SW480 (cell line): ENCODE results near the gene ZNF90.
"Not testable (repeated sequence)": the region's sequence is repeated elsewhere in the genome, so short reads cannot be mapped to it uniquely, and the experiment has no call there.

Source experiments
- DNase-seq: peaks from one replicate; pipeline ENCODE4 v3.0.0-alpha.2; 2016; ENCODE audit warnings: low spot score

ZNF90 gene

GRCh38 chr19:20077791-20078463 lies at the start of gene ZNF90:
Gene ZNF90, plus strand, starts transcription at chr19:20078000. Its CDS starts 133 bp downstream, at chr19:20078133.
- DNase-seq, result no peak

DNA sequence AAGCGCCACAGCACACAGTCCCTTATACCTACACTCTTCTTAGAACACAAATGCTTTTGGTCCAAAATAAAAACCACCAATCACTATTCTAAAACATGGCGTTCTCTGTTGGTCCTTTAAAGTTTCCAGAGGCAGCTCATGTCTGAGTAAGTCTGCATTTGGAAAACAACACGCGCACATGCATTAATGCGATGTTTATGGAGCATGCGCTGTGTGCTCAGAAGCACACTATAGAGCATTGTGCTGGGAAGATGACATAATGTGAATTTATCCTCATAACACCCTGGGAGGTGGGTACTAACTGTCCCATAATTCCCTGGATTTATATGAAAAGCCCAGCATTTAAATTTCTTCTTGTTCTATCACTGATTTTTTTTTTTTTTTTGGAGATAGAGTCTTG lies 49.2 kb upstream of the ZNF90 start:
- no peak for DNase-seq

DNA sequence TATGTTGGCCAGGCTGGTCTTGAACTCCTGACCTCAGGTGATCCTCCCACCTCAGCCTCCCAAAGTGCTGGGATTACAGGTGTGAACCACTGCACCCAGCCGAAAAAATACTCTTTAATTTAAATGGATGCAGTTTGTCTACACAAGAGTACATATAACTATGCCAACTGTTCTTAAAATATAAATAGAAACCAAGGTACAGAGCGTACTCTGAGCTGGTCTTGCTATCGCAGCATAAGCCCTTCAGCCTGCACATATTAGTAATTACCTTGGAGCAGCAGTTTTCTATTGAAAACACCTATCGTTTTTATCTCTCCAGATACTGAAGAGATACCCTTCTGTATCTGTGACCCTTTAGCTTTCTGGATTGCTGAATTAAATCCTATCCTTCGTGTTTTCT lies 41.9 kb upstream of the ZNF90 start:
- no peak for DNase-seq

- no peak for DNase-seq
These were observed 39.2 kb upstream of the ZNF90 start for GRCh38 chr19:20038358-20039202.

- peak; percentile 77 for DNase-seq
These were observed 38.5 kb upstream of the ZNF90 start, which contains the start of gene ZNF682 for GRCh38 chr19:20039203-20039723. Gene ZNF682, minus strand, starts transcription at chr19:20039505. Its CDS starts 160 bp downstream, at chr19:20039345.

GRCh38 chr19:20044663-20045062 lies 33.1 kb upstream of the ZNF90 start:
- no peak for DNase-seq

DNA sequence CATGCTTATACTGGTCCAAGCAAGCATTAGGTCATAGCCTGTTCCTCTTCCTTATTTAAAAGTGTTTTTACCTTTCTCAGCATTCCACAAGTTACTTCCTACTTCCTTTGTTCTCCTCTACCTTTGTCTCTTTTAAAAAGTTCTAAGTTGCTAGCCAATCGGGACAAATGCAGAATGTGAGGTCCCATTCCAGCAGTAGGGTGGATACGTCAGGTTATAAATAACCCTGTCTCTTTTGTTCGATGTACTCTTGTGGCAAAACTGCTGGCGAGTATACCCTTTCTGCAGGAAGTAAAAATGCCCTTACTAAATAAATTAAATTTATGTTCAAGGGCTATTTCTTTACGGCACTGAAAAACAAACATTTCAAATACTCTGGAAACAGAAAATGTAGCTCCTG lies 32.1 kb upstream of the ZNF90 start:
- not testable (repeated sequence) for DNase-seq

- peak; percentile 85 for DNase-seq
These were observed 25.7 kb upstream of the ZNF90 start for GRCh38 chr19:20051841-20052768.

GRCh38 chr19:20058738-20059137 lies 19.1 kb upstream of the ZNF90 start:
- DNase-seq, result not testable (repeated sequence)

DNA sequence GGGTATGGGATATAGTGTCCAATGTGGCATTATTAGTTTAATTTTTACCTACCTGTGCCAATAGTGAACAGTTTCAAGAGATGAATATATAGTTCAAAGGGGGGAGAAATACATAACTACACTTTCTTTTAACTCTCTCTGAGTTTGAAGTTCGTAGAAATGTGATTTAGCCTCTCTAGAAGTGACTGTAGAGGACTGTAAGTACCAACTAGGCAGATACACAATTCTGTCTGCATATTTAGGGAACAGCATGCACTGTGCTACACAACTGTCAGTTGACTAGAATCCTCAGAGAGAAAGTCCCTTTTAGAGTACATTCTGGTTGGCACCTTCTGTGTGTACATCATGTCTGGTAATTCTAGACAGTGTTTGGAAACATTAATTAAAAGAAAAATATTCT lies 17.5 kb upstream of the ZNF90 start:
- DNase-seq, result no peak

- DNase-seq, result no peak
These were observed 10.9 kb upstream of the ZNF90 start for GRCh38 chr19:20066861-20067260.

DNA sequence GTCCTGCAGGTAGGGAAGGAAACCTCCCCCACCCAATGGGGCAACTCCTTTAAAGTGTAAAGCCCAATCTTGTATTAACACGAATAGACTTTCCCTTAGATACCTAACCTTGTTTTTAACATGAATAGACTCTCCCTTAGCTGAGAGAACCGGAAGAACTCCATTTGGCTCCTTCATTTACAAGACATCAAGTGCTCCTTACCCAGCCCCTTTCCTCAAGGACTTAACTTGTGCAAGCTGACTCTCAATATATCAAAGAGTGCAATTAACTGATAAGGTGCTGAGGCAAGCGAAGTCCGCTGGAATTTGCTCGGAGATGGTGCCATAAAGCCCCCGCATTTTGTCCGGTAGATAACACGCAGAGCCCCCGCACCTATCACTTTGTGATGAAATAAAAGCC lies 9.9 kb upstream of the ZNF90 start:
- no peak for DNase-seq

DNA sequence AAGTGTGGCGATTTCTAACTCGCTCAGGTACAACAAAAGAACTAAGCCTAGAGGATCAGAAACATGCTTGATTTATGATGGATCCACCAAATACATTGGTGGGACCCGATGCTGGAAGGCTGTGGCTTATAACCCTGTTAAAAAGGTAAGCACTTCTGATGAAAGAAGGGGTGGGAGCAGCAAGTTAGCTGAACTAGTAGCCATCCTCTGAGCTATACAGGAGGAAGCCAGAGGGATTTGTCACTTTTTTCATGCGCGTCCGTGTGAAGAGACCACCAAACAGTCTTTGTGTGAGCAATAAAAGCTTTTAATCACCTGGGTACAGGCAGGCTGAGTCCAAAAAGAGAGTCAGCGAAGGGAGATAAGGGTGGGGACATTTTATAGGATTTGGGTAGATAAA lies 9.2 kb upstream of the ZNF90 start:
- not testable (repeated sequence) for DNase-seq

DNA sequence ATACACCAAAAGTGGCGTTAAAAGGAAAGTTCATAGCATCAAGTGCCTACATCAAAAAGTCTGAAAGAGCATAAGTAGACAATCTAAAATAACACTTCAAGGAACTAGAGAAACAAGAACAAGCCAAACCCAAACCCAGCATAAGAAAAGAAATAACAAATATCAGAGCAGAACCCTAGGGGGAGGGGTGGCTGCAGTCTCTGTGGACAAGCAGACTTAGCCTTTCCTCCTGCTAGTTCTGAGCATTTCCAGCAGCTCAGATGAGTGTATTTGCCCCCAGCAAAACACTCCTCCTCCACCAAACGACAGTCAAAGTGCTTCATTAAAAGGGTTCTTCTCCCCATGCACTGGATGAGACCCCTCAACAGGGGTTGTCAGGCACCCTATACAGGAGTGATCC lies 7.1 kb upstream of the ZNF90 start:
- DNase-seq, result no peak

DNA sequence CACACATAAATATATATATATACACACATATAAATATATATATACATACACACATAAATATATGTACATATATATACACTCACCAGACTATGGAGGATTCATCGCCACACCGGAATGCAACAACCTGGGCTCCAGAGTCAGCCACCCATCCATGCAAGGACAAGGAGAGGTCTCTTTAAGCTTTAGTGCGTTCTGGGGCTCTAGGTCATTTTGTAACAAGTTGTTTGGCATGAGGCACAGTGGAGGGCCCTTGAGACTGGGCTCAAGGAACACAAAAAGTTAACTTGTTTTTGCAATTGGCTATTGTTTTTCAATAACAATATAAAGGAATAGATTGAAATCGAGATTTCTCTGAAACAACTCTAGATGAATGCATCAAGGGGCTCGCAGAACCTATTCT lies 4.9 kb upstream of the ZNF90 start:
- no peak for DNase-seq

- no peak for DNase-seq
These were observed 806 bp downstream of the ZNF90 start for GRCh38 chr19:20078581-20079031.

DNA sequence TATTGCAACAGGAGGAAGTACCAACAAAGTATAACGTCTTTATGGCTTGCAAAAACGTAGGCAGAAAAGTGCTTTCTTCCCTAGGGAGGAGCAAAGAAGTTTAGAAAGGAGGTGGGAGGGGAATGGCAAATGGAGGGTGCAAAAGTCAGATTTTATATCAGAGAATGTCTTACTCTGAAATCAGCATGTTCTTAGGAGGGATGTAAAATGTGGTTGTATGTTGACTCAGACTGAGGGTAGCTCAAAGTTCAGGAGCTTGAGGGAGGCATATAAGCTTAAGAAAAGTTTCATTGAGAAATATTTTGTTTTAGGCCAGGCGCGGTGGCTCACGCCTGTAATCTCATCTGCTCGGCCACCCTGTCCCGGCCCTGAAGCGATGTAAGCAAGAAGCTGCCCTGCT lies 1.7 kb downstream of the ZNF90 start:
- DNase-seq, result no peak

DNA sequence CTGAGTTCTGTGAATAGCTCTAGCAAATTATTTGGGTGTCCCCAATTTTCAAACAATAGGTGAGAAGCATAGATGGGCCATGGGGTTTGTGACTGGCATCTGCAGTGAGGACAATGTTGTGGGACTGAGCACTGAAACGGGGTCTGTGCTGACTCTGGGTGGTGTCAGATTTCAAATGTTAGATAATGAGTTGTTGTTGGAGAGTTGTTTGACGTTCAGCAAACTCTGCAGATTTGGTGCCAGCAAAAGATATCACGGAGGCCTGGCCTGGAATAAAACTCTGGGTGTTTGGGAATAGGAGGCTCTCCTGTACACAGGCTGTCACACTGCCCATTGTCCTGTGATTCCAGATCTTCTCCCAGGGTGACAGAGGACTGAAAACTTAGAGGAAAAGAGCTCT lies 2.9 kb downstream of the ZNF90 start:
- DNase-seq, result no peak

- not testable (repeated sequence) for DNase-seq
These were observed 4.5 kb downstream of the ZNF90 start for GRCh38 chr19:20082232-20082833.

- not testable (repeated sequence) for DNase-seq
These were observed 5.1 kb downstream of the ZNF90 start for GRCh38 chr19:20082876-20083275.

- DNase-seq, result no peak
These were observed 24.3 kb downstream of the ZNF90 start for GRCh38 chr19:20102097-20102496.
